HL-60/S4 treated with phorbol 12-myristate 13-acetate at 8.2 ng/mL for 4 days and 3 days (cell line): ENCODE results near the gene E2F3.

Experiments used
- in situ Hi-C: fragments of 300-500 bp; cut with MboI; formaldehyde crosslinking; loops from 2 replicates; pipeline ENCODE4 v1.15.0; 2022; ENCODE audit warnings: low sequenced_read_pairs

The E2F3 gene

GRCh38 chr6:20402092-20402341 is 338 bp downstream of the E2F3 start:
- in situ Hi-C loops = no loop called here

GRCh38 chr6:20402342-20403069 is 827 bp downstream of the E2F3 start:
- in situ Hi-C loops = no loop called here

GRCh38 chr6:20403070-20403765 is 1.5 kb downstream of the E2F3 start:
- in situ Hi-C loops = no loop called here

- in situ Hi-C loops = no loop called here
Measured at GRCh38 chr6:20403766-20404640, 2.3 kb downstream of the E2F3 start.

GRCh38 chr6:20404641-20405032 is 3.0 kb downstream of the E2F3 start:
- in situ Hi-C loops = no loop called here

- in situ Hi-C loops = no loop called here
Measured at GRCh38 chr6:20408851-20409250, 7.2 kb downstream of the E2F3 start.

- in situ Hi-C loops = no loop called here
Measured at GRCh38 chr6:20409427-20409971, 7.8 kb downstream of the E2F3 start.

- in situ Hi-C loops = no loop called here
Measured at GRCh38 chr6:20411544-20411943, 9.9 kb downstream of the E2F3 start.

GRCh38 chr6:20411953-20412681 is 10.4 kb downstream of the E2F3 start:
- in situ Hi-C loops = no loop called here

GRCh38 chr6:20412682-20413073 is 11.0 kb downstream of the E2F3 start:
- in situ Hi-C loops = no loop called here

- in situ Hi-C loops = no loop called here
Measured at GRCh38 chr6:20413826-20414225, 12.1 kb downstream of the E2F3 start.

GRCh38 chr6:20414711-20415110 is 13.0 kb downstream of the E2F3 start:
- in situ Hi-C loops = no loop called here

- in situ Hi-C loops = no loop called here
Measured at GRCh38 chr6:20415304-20415703, 13.6 kb downstream of the E2F3 start.

GRCh38 chr6:20415712-20416454 is 14.2 kb downstream of the E2F3 start:
- in situ Hi-C loops = no loop called here

- in situ Hi-C loops = no loop called here
Measured at GRCh38 chr6:20416567-20417345, 15.1 kb downstream of the E2F3 start.

GRCh38 chr6:20417819-20418218 is 16.1 kb downstream of the E2F3 start:
- in situ Hi-C loops = no loop called here

GRCh38 chr6:20426177-20427082 is 24.8 kb downstream of the E2F3 start:
- in situ Hi-C loops = no loop called here

GRCh38 chr6:20427856-20428255 is 26.2 kb downstream of the E2F3 start:
- in situ Hi-C loops = no loop called here
